ENCODE data around the gene ENAH.
"Not testable (repeated sequence)": the region's sequence is repeated elsewhere in the genome, so short reads cannot be mapped to it uniquely, and the experiment has no call there.

Gene ENAH

GRCh38 chr1:225517221-225517620 is 135.7 kb downstream of the ENAH start:
- FAIRE-seq = no peak
- no peak for TF ChIP-seq POLR2A (IDR thresholded peaks at IDR 0.05; ENCODE audit: low read depth, low read length)
- no peak for DNase-seq (ENCODE audit: insufficient read length, low spot score)

- no peak for TF ChIP-seq POLR2A (IDR thresholded peaks at IDR 0.05; ENCODE audit: low read depth, low read length)
- DNase-seq (ENCODE audit: insufficient read length, low spot score) = no peak
- FAIRE-seq = no peak
Observed at GRCh38 chr1:225514671-225515081, 138.2 kb downstream of the ENAH start.

- DNase-seq (ENCODE audit: insufficient read length, low spot score); FAIRE-seq: not testable (repeated sequence)
Observed at GRCh38 chr1:225513576-225513975, 139.3 kb downstream of the ENAH start.

- TF ChIP-seq POLR2A (IDR thresholded peaks at IDR 0.05; ENCODE audit: low read depth, low read length) = no peak
- no peak for DNase-seq (ENCODE audit: insufficient read length, low spot score)
- peak; percentile 50 for FAIRE-seq
Observed at GRCh38 chr1:225511828-225512381, 141.0 kb downstream of the ENAH start.

- not testable (repeated sequence) for FAIRE-seq; DNase-seq (ENCODE audit: insufficient read length, low spot score)
Observed at GRCh38 chr1:225510740-225511139, 142.2 kb downstream of the ENAH start.

GRCh38 chr1:225509770-225510169 is 143.2 kb downstream of the ENAH start:
- FAIRE-seq (peak; percentile 50), DNase-seq (ENCODE audit: insufficient read length, low spot score) (no peak)
- no peak for TF ChIP-seq POLR2A (IDR thresholded peaks at IDR 0.05; ENCODE audit: low read depth, low read length)

GRCh38 chr1:225509376-225509707 is 143.6 kb downstream of the ENAH start:
- TF ChIP-seq POLR2A (IDR thresholded peaks at IDR 0.05; ENCODE audit: low read depth, low read length) = no peak
- FAIRE-seq (no peak), DNase-seq (ENCODE audit: insufficient read length, low spot score) (no peak)

- TF ChIP-seq POLR2A (IDR thresholded peaks at IDR 0.05; ENCODE audit: low read depth, low read length) = no peak
- FAIRE-seq (peak; percentile 99), DNase-seq (ENCODE audit: insufficient read length, low spot score) (peak; percentile 64)
Observed at GRCh38 chr1:225508538-225509375, 144.2 kb downstream of the ENAH start.

GRCh38 chr1:225506727-225507126 is 146.2 kb downstream of the ENAH start:
- TF ChIP-seq POLR2A (IDR thresholded peaks at IDR 0.05; ENCODE audit: low read depth, low read length) = no peak
- DNase-seq (ENCODE audit: insufficient read length, low spot score) = no peak
- FAIRE-seq = no peak

- TF ChIP-seq POLR2A (IDR thresholded peaks at IDR 0.05; ENCODE audit: low read depth, low read length) = no peak
- no peak for DNase-seq (ENCODE audit: insufficient read length, low spot score)
- no peak for FAIRE-seq
Observed at GRCh38 chr1:225504776-225505175, 148.1 kb downstream of the ENAH start.

GRCh38 chr1:225500624-225501192 is 152.2 kb downstream of the ENAH start:
- no peak for TF ChIP-seq POLR2A (IDR thresholded peaks at IDR 0.05; ENCODE audit: low read depth, low read length)
- DNase-seq (ENCODE audit: insufficient read length, low spot score) (no peak), FAIRE-seq (no peak)

- no peak for DNase-seq (ENCODE audit: insufficient read length, low spot score)
- no peak for FAIRE-seq
- TF ChIP-seq POLR2A (IDR thresholded peaks at IDR 0.05; ENCODE audit: low read depth, low read length) = no peak
Observed at GRCh38 chr1:225498549-225499136, 154.3 kb downstream of the ENAH start.

GRCh38 chr1:225494789-225495359 is 158.0 kb downstream of the ENAH start:
- TF ChIP-seq POLR2A (IDR thresholded peaks at IDR 0.05; ENCODE audit: low read depth, low read length) = no peak
- FAIRE-seq (peak; percentile 70), DNase-seq (ENCODE audit: insufficient read length, low spot score) (no peak)

GRCh38 chr1:225493591-225494246 is 159.2 kb downstream of the ENAH start:
- FAIRE-seq (no peak), DNase-seq (ENCODE audit: insufficient read length, low spot score) (no peak)
- no peak for TF ChIP-seq POLR2A (IDR thresholded peaks at IDR 0.05; ENCODE audit: low read depth, low read length)

Measured in H54 (cell line).